Esophagus muscularis mucosa (tissue), 4 donors: ENCODE data around the gene PCED1B.

Source experiments
- EP300 ChIP-seq: sonication (generic); formaldehyde crosslinking; IDR thresholded peaks from one replicate; pipeline ENCODE4 v1.6.1; 2017; ENCODE audit warnings: antibody characterized with exemption
- POLR2A ChIP-seq: fragments of 450-650 bp; IDR thresholded peaks from one replicate; pipeline ENCODE4 v1.6.1; 2017; ENCODE audit warnings: antibody characterized with exemption, moderate library complexity, mild to moderate bottlenecking, low read depth
- POLR2AphosphoS5 ChIP-seq, 2 donors: sonication (generic); formaldehyde crosslinking; IDR thresholded peaks; one replicate each; pipeline ENCODE4 v1.6.1; 2017; ENCODE audit warnings: antibody characterized with exemption in 2 of 2
- TF ChIP-seq, protein P1 (sequence below), 3 experiments: fragments of 200-600 bp in 2 of 3; fragments of 450-650 bp in 1 of 3; sonication (generic) in 2 of 3; IDR thresholded peaks; one replicate each; pipeline ENCODE4 v1.5.1; 2017 to 2019; ENCODE audit warnings: antibody characterized with exemption in 3 of 3, mild to moderate bottlenecking in 2 of 3, moderate library complexity in 1 of 3

DNA sequence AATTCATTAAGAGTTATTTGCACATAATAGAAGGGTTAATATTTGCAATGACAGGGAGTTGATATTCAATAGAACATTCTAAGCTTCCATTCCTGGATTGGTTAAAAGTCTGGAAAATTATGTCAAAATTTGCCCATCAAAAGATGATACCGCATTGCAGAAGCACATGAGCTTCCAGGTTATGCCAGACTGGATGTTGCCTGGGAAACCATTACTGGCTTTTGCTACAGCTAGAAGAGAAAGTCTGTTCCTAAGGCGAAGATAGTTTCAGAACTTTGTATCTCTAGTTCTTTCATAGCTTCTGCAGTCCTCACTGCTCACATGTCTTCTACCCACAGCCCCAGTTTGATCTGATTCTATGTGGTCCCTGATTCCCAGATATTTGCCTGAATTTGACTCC lies 122.8 kb downstream of the PCED1B start:
- no peak for TF ChIP-seq POLR2A
- TF ChIP-seq, protein P1, sequence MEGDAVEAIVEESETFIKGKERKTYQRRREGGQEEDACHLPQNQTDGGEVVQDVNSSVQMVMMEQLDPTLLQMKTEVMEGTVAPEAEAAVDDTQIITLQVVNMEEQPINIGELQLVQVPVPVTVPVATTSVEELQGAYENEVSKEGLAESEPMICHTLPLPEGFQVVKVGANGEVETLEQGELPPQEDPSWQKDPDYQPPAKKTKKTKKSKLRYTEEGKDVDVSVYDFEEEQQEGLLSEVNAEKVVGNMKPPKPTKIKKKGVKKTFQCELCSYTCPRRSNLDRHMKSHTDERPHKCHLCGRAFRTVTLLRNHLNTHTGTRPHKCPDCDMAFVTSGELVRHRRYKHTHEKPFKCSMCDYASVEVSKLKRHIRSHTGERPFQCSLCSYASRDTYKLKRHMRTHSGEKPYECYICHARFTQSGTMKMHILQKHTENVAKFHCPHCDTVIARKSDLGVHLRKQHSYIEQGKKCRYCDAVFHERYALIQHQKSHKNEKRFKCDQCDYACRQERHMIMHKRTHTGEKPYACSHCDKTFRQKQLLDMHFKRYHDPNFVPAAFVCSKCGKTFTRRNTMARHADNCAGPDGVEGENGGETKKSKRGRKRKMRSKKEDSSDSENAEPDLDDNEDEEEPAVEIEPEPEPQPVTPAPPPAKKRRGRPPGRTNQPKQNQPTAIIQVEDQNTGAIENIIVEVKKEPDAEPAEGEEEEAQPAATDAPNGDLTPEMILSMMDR (IDR thresholded peaks at IDR 0.05), result no peak
- TF ChIP-seq POLR2AphosphoS5 (IDR thresholded peaks at IDR 0.05), result no peak
- no peak for TF ChIP-seq EP300
